Measurements from ENCODE around the gene UBN1. TPM values are rescaled to one million over a fixed set of nuclear protein-coding genes. Genes with fewer than 3 reads are reported as not detected.

The UBN1 gene
- total RNA-seq, 5 donors from 2014 or later (not counting 1 experiment from before 2014, with no cell fraction given): 41.8 to 53.7 (median 48.2) TPM

DNA sequence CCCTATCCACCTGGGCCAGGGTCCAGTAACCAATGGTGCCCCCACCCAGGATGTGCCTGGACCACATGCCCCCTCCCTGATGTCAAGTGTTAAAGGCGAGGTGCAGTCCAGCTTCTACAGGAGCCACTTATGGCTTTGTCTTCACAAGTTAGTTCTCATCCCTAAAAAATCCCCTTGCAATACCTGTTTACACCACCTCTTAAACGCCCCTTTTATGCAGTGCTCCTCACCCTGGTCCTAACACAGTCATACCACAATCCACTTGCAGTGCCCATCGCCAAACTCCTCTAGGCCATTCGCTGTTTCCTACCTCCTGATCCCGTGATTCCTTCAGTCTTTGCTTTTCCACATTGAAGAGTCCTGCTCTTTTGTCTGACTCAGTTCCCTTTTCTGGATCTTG is 7.3 kb upstream of the UBN1 start:
- WGBS (ENCODE audit: insufficient coverage): 91% methylated on average over 5 of the region's 5 CpGs
- no peak overlapping the region for H3K27ac Mint-ChIP-seq

DNA sequence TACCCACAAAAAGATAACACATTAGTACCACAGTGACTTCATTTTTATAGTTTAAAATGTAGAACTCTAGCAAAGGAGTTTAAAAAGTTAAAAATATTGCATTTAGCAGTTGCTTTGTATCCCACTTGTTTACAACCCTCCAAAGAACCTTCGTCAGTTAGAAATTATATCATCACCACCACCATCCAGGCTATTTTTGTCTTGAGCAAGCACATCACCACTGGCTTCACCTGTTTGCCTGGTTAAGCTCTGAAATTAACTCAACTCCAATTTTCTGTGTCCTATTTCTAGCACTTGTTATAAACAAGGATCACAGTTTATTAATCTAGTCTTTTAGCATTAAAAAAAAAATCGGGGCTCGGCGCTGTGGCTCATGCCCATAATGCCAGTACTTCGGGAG is 6.3 kb upstream of the UBN1 start:
- POLR2A ChIA-PET: no interaction called here

More for the DNA sequence above, 7.3 kb upstream of the UBN1 start:
- Histone ChIP-seq H3K9me3 (no peaks in the 10 kb centered on the region), H3K27ac (ENCODE audit: low read length) (no peak overlapping the region), H3K4me3 (ENCODE audit: control insufficient read depth in 1 of 2, extremely low read depth in 1 of 2, low read length in 1 of 2) (no peak overlapping the region), H3K36me3 (ENCODE audit: control insufficient read depth in 2 of 2, extremely low read depth in 1 of 2, insufficient read depth in 1 of 2, low read length in 1 of 2) (peaks cover 6 to 79% of the 10 kb centered on the region in 2 donors), H3K4me1 (ENCODE audit: control insufficient read depth in 1 of 2, extremely low read depth in 1 of 2, insufficient read depth in 2 of 2, low read length in 2 of 2) (peaks cover 0 to 2% of the 10 kb centered on the region in 2 experiments), H3K27me3 (replicated peaks in 1 of 2; ENCODE audit: control insufficient read depth in 2 of 2, extremely low read depth in 1 of 2, insufficient read depth in 2 of 2, low read length in 1 of 2) (no peaks in the 10 kb centered on the region)
- peaks cover 6 to 30% (median 10%) of the 10 kb centered on the region in 3 donors for H3K4me1 Mint-ChIP-seq
- H3K27me3 Mint-ChIP-seq: no peaks in the 10 kb centered on the region
- ChIA-PET POLR2A (no interaction called here), CTCF (no interaction called here)
- peaks cover 48% of the 10 kb centered on the region for H3K36me3 Mint-ChIP-seq
- no peaks in the 10 kb centered on the region for H3K9me3 Mint-ChIP-seq
- ATAC-seq (replicated peaks in 1 of 4) (no peak), DNase-seq (no peak)
- H3K4me3 Mint-ChIP-seq: no peak overlapping the region

DNA sequence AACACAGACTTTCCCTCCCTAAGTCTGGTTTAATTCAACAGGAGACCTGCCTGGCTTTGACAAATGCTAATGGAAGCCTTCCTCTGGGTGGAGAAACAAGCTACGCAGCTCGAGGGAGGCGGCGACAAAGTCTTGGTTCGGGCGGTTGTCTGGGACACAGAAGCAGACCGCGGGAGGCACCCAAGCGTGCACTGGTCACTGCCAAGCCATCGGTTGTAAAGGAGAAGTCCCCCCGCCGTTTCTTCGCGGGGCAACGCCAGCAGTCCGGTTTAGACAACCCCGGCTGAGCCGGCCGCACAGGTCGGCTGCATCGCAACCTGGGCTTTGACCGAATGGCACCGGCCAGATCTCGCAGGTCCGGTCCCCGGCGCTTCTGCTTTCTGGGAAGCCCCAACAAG is 779 bp upstream of the UBN1 start:
- peak overlapping the region; percentile 88 to 94 for H3K4me3 ChIP-seq (ENCODE audit: control insufficient read depth in 1 of 2, extremely low read depth in 1 of 2, low read length in 1 of 2)
- H3K4me3 Mint-ChIP-seq: peak overlapping the region; percentile 83 to 88 (median 88)
- ChIA-PET CTCF (interaction anchor here in 1 of 2 donors (0.8 kb wide), 1 partner anchor 230 kb away, joined by 3 read pairs; no protein-coding TSS in a partner anchor), POLR2A (interaction anchor here in 1 of 2 donors (0.6 kb wide), 3 partner anchors 11 to 36 kb away, joined by 3 to 14 read pairs (median 7); no protein-coding TSS in a partner anchor)
- WGBS (ENCODE audit: insufficient coverage): under 1% methylated on average over 27 of the region's 27 CpGs
- H3K9me3 Mint-ChIP-seq: no peaks in the 10 kb centered on the region
- peaks cover 2 to 32% of the 10 kb centered on the region in 2 donors for H3K36me3 ChIP-seq (ENCODE audit: control insufficient read depth in 2 of 2, extremely low read depth in 1 of 2, insufficient read depth in 1 of 2, low read length in 1 of 2)
- H3K27ac Mint-ChIP-seq: peak overlapping the region; percentile 57 to 82
- peak overlapping the region; percentile 64 for H3K27ac ChIP-seq (ENCODE audit: low read length)
- no peaks in the 10 kb centered on the region for H3K9me3 ChIP-seq
- DNase-seq (peak in 22 of 35 experiments; percentile 2 to 32 (median 8)), ATAC-seq (replicated peaks in 1 of 4) (no peak)
- H3K36me3 Mint-ChIP-seq: peaks cover 13% of the 10 kb centered on the region
- no peaks in the 10 kb centered on the region for H3K27me3 Mint-ChIP-seq
- peaks cover 49 to 56% (median 55%) of the 10 kb centered on the region in 3 donors for H3K4me1 Mint-ChIP-seq
- H3K27me3 ChIP-seq (replicated peaks in 1 of 2; ENCODE audit: control insufficient read depth in 2 of 2, extremely low read depth in 1 of 2, insufficient read depth in 2 of 2, low read length in 1 of 2): no peaks in the 10 kb centered on the region
- H3K4me1 ChIP-seq (ENCODE audit: control insufficient read depth in 1 of 2, extremely low read depth in 1 of 2, insufficient read depth in 2 of 2, low read length in 2 of 2): peaks cover 26 to 35% of the 10 kb centered on the region in 2 experiments

More for the DNA sequence above, 6.3 kb upstream of the UBN1 start:
- Mint-ChIP-seq H3K36me3 (peaks cover 48% of the 10 kb centered on the region), H3K27me3 (no peaks in the 10 kb centered on the region), H3K4me1 (peaks cover 15 to 39% (median 20%) of the 10 kb centered on the region in 3 donors), H3K4me3 (no peak overlapping the region), H3K9me3 (no peaks in the 10 kb centered on the region), H3K27ac (peak overlapping the region in 1 of 2 donors; percentile 2)
- ATAC-seq (replicated peaks in 1 of 4): no peak
- no peak overlapping the region for H3K4me3 ChIP-seq (ENCODE audit: control insufficient read depth in 1 of 2, extremely low read depth in 1 of 2, low read length in 1 of 2)
- H3K27me3 ChIP-seq (replicated peaks in 1 of 2; ENCODE audit: control insufficient read depth in 2 of 2, extremely low read depth in 1 of 2, insufficient read depth in 2 of 2, low read length in 1 of 2): no peaks in the 10 kb centered on the region
- no peaks in the 10 kb centered on the region for H3K9me3 ChIP-seq
- no peak for DNase-seq
- CTCF ChIA-PET: no interaction called here
- H3K36me3 ChIP-seq (ENCODE audit: control insufficient read depth in 2 of 2, extremely low read depth in 1 of 2, insufficient read depth in 1 of 2, low read length in 1 of 2): peaks cover 6 to 79% of the 10 kb centered on the region in 2 donors
- H3K4me1 ChIP-seq (ENCODE audit: control insufficient read depth in 1 of 2, extremely low read depth in 1 of 2, insufficient read depth in 2 of 2, low read length in 2 of 2): peaks cover 5 to 7% of the 10 kb centered on the region in 2 experiments
- 50% methylated on average over 2 of the region's 5 CpGs for WGBS (ENCODE audit: insufficient coverage)
- H3K27ac ChIP-seq (ENCODE audit: low read length): no peak overlapping the region

DNA sequence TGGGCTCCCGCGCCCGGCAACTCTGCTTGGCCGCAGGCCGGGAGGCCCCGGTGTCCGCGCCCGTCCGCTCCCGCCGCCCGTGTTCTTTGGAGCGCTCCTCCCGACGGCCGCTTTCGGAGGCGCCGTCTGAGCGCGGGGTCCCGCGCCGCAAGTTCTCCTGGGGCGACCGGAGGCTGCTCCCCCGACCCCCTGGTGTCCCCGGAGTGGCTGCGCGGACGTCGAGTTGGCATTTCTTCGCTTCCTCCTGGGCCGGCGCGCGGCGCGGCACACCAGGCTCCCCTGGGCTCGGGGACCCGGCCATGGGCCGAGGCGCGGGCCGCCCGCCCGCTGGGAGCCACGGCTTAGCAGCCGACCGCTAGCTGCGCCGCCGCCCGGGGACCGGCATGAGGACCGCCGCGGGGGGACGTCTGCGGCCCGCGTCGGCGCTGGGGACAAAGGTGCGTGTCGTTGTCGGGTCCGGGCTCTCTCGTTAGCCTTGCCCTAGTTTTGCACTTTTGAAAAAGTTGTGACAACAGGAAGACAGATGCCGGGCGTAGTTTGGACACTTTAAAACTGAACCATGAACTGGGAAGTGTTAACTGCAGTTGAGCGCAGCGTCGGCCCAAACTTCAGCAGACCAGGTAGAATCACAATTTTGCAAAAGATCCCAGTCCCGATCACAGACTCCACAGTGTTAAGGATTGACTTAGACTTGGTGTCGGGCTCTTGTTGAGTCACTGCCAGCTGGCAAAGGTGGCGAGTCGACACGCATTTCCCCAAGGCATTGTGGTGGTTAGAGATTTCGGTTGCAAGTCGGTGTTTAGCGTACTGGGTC is 700 bp downstream of the UBN1 start:
- POLR2A ChIA-PET: no interaction called here
- Histone ChIP-seq H3K4me1 (ENCODE audit: control insufficient read depth in 1 of 2, extremely low read depth in 1 of 2, insufficient read depth in 2 of 2, low read length in 2 of 2) (peaks cover 26 to 36% of the 10 kb centered on the region in 2 experiments), H3K4me3 (ENCODE audit: control insufficient read depth in 1 of 2, extremely low read depth in 1 of 2, low read length in 1 of 2) (peak overlapping the region; percentile 45 to 68), H3K27me3 (replicated peaks in 1 of 2; ENCODE audit: control insufficient read depth in 2 of 2, extremely low read depth in 1 of 2, insufficient read depth in 2 of 2, low read length in 1 of 2) (no peaks in the 10 kb centered on the region), H3K9me3 (no peaks in the 10 kb centered on the region), H3K27ac (ENCODE audit: low read length) (peak overlapping the region; percentile 43), H3K36me3 (ENCODE audit: control insufficient read depth in 2 of 2, extremely low read depth in 1 of 2, insufficient read depth in 1 of 2, low read length in 1 of 2) (peaks cover 2 to 20% of the 10 kb centered on the region in 2 donors)
- H3K27ac Mint-ChIP-seq: peak overlapping the region; percentile 75 to 86
- CTCF ChIA-PET: no interaction called here
- peaks cover 9% of the 10 kb centered on the region for H3K36me3 Mint-ChIP-seq
- ATAC-seq (replicated peaks in 1 of 4): peak; percentile 7 to 25 (median 17)
- H3K4me3 Mint-ChIP-seq: peak overlapping the region; percentile 88 to 90 (median 88)
- H3K9me3 Mint-ChIP-seq: no peaks in the 10 kb centered on the region
- peaks cover 56 to 65% (median 64%) of the 10 kb centered on the region in 3 donors for H3K4me1 Mint-ChIP-seq
- no peaks in the 10 kb centered on the region for H3K27me3 Mint-ChIP-seq
- under 1% methylated on average over 75 of the region's 83 CpGs for WGBS (ENCODE audit: insufficient coverage)
- peak in 25 of 35 experiments; percentile 1 to 57 (median 14) for DNase-seq

DNA sequence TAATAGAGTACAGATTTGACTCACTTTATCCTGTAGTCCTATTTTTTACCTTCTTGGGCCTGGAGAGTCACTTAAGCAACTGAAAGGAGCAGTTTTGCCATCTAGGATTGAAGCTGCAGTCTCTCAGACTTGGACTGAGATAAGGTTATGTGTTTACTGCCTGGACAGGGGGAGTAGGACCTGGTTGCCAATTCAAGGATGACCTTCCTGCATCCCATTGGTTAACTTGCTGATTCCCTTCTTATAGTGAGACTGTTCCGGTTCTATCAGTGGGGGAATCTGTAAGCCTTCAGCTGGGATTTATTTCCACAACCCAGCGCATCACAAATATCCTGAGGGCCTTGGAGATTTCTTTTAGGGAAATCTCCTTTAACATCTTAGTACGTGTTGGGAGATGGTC is 2.9 kb downstream of the UBN1 start:
- H3K27me3 ChIP-seq (replicated peaks in 1 of 2; ENCODE audit: control insufficient read depth in 2 of 2, extremely low read depth in 1 of 2, insufficient read depth in 2 of 2, low read length in 1 of 2): no peaks in the 10 kb centered on the region
- H3K4me1 ChIP-seq (ENCODE audit: control insufficient read depth in 1 of 2, extremely low read depth in 1 of 2, insufficient read depth in 2 of 2, low read length in 2 of 2): peaks cover 24 to 36% of the 10 kb centered on the region in 2 experiments
- no peaks in the 10 kb centered on the region for H3K9me3 ChIP-seq
- no peak overlapping the region for H3K27ac Mint-ChIP-seq
- no peaks in the 10 kb centered on the region for H3K27me3 Mint-ChIP-seq
- peaks cover 11 to 13% of the 10 kb centered on the region in 2 donors for H3K36me3 ChIP-seq (ENCODE audit: control insufficient read depth in 2 of 2, extremely low read depth in 1 of 2, insufficient read depth in 1 of 2, low read length in 1 of 2)
- no CpG with 5 or more reads among the region's 3 CpGs for WGBS (ENCODE audit: insufficient coverage)
- ChIA-PET CTCF (interaction anchor here in 1 of 2 donors (0.6 kb wide), 1 partner anchor 104 kb away, joined by 3 read pairs; no protein-coding TSS in a partner anchor), POLR2A (interaction anchor here in 1 of 2 donors (0.6 kb wide), 1 partner anchor 9 kb away, joined by 5 read pairs; no protein-coding TSS in a partner anchor)
- DNase-seq (no peak), ATAC-seq (replicated peaks in 1 of 4) (no peak)
- no peak overlapping the region for H3K4me3 ChIP-seq (ENCODE audit: control insufficient read depth in 1 of 2, extremely low read depth in 1 of 2, low read length in 1 of 2)
- H3K27ac ChIP-seq (ENCODE audit: low read length): no peak overlapping the region
- peaks cover 7% of the 10 kb centered on the region for H3K36me3 Mint-ChIP-seq
- peak overlapping the region; percentile 18 to 88 (median 24) for H3K4me3 Mint-ChIP-seq
- no peaks in the 10 kb centered on the region for H3K9me3 Mint-ChIP-seq
- peaks cover 53 to 58% (median 56%) of the 10 kb centered on the region in 3 donors for H3K4me1 Mint-ChIP-seq

DNA sequence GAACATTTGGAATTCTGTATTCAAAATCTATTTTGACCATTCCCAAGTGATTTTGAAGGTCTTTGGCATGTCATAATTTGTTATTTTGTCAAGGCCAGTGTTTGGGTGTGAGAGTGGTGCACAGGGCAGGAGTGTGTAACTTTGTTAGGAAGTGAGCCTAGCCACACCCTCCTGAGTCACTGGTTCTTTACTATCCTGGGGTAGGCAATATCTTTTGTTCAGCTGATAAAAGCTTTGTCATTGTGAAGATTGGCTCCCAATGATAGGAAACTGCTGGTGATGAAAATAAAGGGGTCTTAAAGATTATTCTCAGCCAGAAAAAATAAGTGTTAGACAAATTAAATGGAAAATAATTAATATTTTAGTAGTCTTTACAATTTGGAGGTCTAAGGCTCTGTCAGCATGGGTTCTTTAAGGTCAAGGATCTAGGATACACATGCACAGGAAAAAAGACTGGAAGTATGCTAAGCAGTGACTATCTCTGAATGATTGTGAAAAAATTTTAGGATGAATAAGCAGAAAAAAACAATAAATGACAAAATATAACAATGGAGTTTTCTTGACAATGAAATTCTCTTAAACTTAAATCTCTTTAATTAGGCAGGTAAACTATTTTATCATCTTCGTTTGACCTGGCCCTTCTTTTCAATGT is 5.1 kb downstream of the UBN1 start:
- Mint-ChIP-seq H3K4me3 (no peak overlapping the region), H3K27ac (peak overlapping the region; percentile 48 to 59), H3K9me3 (no peaks in the 10 kb centered on the region), H3K4me1 (peaks cover 41 to 45% (median 44%) of the 10 kb centered on the region in 3 donors), H3K27me3 (no peaks in the 10 kb centered on the region), H3K36me3 (peaks cover 13% of the 10 kb centered on the region)
- peaks cover 17 to 24% of the 10 kb centered on the region in 2 donors for H3K36me3 ChIP-seq (ENCODE audit: control insufficient read depth in 2 of 2, extremely low read depth in 1 of 2, insufficient read depth in 1 of 2, low read length in 1 of 2)
- CTCF ChIA-PET: no interaction called here
- POLR2A ChIA-PET: no interaction called here
- no CpG with 5 or more reads among the region's 1 CpG for WGBS (ENCODE audit: insufficient coverage)
- ATAC-seq (replicated peaks in 1 of 4): no peak
- no peaks in the 10 kb centered on the region for H3K9me3 ChIP-seq
- no peak for DNase-seq
- H3K4me3 ChIP-seq (ENCODE audit: control insufficient read depth in 1 of 2, extremely low read depth in 1 of 2, low read length in 1 of 2): no peak overlapping the region
- H3K27ac ChIP-seq (ENCODE audit: low read length): no peak overlapping the region
- H3K27me3 ChIP-seq (replicated peaks in 1 of 2; ENCODE audit: control insufficient read depth in 2 of 2, extremely low read depth in 1 of 2, insufficient read depth in 2 of 2, low read length in 1 of 2): no peaks in the 10 kb centered on the region
- H3K4me1 ChIP-seq (ENCODE audit: control insufficient read depth in 1 of 2, extremely low read depth in 1 of 2, insufficient read depth in 2 of 2, low read length in 2 of 2): peaks cover 13 to 24% of the 10 kb centered on the region in 2 experiments
